A549 treated with CORT108297 at 1 μM for 4 hours (cell line): ENCODE measurements around the gene MBD4. TPM values are rescaled to one million over a fixed set of nuclear protein-coding genes. Genes with fewer than 3 reads are reported as not detected.

Experiments
- total RNA-seq: library from RNA; stranded (reverse); fragments of 200-300 nt; extraction: Qiagen RNA extraction; gene quantifications from 5 replicates; pipeline ENCODE4 v1.2.3, GENCODE V29; 2022

Gene MBD4
- total RNA-seq: 21.1 to 26.4 TPM (median 21.9 TPM) in 5 replicates

DNA sequence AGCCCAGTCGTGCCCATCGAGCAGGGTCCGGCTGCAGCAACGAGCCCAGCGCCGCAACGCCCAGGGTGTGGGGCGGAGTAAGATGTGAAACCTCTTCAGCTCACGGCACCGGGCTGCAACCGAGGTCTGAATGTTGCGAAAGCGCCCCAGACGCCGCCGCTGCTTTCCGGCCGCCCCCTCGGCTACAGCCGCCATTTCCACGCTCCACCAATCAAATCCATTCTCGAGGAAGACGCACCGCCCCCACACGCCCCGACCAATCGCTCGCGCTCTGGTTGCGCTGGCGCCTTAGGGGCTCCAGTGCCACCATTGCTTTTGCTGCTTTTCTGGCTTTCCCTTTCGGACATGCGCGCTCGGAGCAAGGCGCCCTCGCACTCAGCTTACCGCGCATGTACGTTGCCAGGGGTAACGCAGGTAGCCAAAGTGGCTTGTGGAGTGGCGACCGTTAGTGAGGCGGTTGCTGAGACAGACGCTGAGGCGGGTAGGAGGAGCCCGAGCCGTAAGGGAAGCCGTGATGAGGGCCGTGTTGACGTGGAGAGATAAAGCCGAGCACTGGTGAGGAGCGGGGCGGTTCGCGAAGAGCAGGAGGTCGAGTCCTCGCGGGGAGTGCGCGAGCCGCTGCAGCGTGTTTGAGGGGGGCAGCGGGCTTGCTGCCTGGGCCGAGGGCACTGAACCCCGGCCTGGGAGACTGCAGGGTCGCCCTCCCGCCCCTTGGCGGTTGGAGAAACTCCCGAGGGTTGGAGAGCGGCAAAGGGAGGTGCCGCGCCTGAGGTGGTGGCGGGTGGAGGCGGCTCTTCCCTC is at the start of gene MBD4, which contains the start of gene IFT122:
Gene MBD4, minus strand, starts transcription at position 132 of the 801 bp plus-strand sequence. Its CDS starts 115 bp downstream, at position 17.
Gene IFT122, plus strand, starts transcription at position 408 of the 801 bp plus-strand sequence. Its CDS starts 107 bp downstream, at position 515.

GRCh38 chr3:129428376-129429079 is 11.2 kb downstream of the MBD4 start, which contains the start of gene EFCAB12:
TSS of gene EFCAB12 (minus strand) at chr3:129428636. CDS start at chr3:129428488, 148 bp downstream.

Other genes with a start within 250 kb of the MBD4 start
- gene COPG1, start 190.3 kb downstream of the MBD4 start, total RNA-seq: 69.7 to 88.7 TPM (median 74.8 TPM) in 5 replicates
- gene HMCES, start 161.1 kb downstream of the MBD4 start, total RNA-seq: 40.3 to 45.2 TPM (median 45.0 TPM) in 5 replicates
- gene EFCAB12, start 11.3 kb downstream of the MBD4 start, total RNA-seq: 0.36 to 0.88 TPM (median 0.70 TPM) in 5 replicates
- 11.1 to 15.1 TPM (median 12.8 TPM) in 5 replicates for gene IFT122, start 276 bp upstream of the MBD4 start, total RNA-seq
- gene RHO, start 88.7 kb upstream of the MBD4 start, total RNA-seq: not detected in 5 replicates
- gene H1-8, start 103.2 kb upstream of the MBD4 start, total RNA-seq: not detected in 5 replicates
- 72.7 to 97.2 TPM (median 85.8 TPM) in 5 replicates for gene PLXND1, start 166.7 kb upstream of the MBD4 start, total RNA-seq